Right atrium auricular region (tissue), 2 donors: ENCODE measurements around the gene CHCHD10. TPM values are rescaled to one million over a fixed set of nuclear protein-coding genes. Genes with fewer than 3 reads are reported as not detected.

ENCODE experiments used
- DNase-seq: peaks from one replicate; pipeline ENCODE4 v3.0.0-alpha.2; 2019; ENCODE audit warnings: low spot score
- H3K27ac ChIP-seq, 2 donors: fragments of 200-600 bp; sonication (generic); 1 replicate in 1 of 2; 2 replicates in 1 of 2; pipeline ENCODE4 v1.5.1; 2016 to 2019
- H3K27me3 ChIP-seq, 2 donors: fragments of 200-600 bp; sonication (generic); one replicate each; pipeline versions ENCODE4 v1.5.1 to v1.6.0; 2017 to 2019
- H3K36me3 ChIP-seq: fragments of 200-600 bp; sonication (generic); one replicate; pipeline ENCODE4 v1.5.1; 2016
- H3K4me1 ChIP-seq, 2 donors: fragments of 200-600 bp; sonication (generic); one replicate each; pipeline versions ENCODE4 v1.5.1 to v1.6.0; 2017 to 2019
- H3K4me3 ChIP-seq, 2 donors: fragments of 200-600 bp; sonication (generic); 1 replicate in 1 of 2; 2 replicates in 1 of 2; pipeline ENCODE4 v1.5.1; 2017 to 2019; ENCODE audit warnings: mild to moderate bottlenecking in 1 of 2, moderate library complexity in 1 of 2
- H3K9me3 ChIP-seq, 2 donors: fragments of 200-600 bp; sonication (generic); one replicate each; pipeline ENCODE4 v1.5.1; 2019
- total RNA-seq, 2 donors: library from RNA; depleted of rRNA; stranded (reverse); fragments of >200 nt; gene quantifications; one replicate each; pipeline ENCODE4 v1.1.0, GENCODE V29; 2016
- TF ChIP-seq, protein P1 (sequence below), 2 donors: fragments of 200-600 bp; sonication (generic); IDR thresholded peaks; one replicate each; pipeline ENCODE4 v1.5.1; 2019; ENCODE audit warnings: antibody characterized with exemption in 2 of 2

Gene CHCHD10
- total RNA-seq, 2 donors from 2014 or later: 213 to 319 TPM

DNA sequence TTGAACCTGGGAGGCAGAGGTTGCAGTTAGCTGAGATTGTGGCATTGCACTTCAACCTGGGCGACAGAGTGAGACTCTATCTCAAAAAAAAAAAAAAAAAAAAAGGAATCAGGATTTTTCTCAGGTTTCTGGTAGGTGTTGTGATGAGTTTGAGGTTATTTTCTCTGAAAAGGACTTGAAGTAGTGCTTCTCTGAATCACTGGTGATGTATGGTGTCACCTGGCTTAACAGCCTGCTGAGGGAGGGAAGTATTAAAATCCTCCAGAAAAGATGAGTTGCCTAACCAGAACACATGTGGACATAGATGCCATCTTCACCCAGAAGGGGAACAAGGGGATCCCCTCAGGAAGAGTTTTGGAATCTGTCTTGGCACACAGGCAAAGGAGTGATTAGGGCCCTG is 39.1 kb upstream of the CHCHD10 start:
- Histone ChIP-seq H3K4me1 (no peaks in the 10 kb centered on the region), H3K4me3 (no peak overlapping the region), H3K27me3 (no peaks in the 10 kb centered on the region), H3K9me3 (no peaks in the 10 kb centered on the region), H3K36me3 (peaks cover 40% of the 10 kb centered on the region), H3K27ac (no peak overlapping the region)
- no peak for DNase-seq
- TF ChIP-seq, protein P1, sequence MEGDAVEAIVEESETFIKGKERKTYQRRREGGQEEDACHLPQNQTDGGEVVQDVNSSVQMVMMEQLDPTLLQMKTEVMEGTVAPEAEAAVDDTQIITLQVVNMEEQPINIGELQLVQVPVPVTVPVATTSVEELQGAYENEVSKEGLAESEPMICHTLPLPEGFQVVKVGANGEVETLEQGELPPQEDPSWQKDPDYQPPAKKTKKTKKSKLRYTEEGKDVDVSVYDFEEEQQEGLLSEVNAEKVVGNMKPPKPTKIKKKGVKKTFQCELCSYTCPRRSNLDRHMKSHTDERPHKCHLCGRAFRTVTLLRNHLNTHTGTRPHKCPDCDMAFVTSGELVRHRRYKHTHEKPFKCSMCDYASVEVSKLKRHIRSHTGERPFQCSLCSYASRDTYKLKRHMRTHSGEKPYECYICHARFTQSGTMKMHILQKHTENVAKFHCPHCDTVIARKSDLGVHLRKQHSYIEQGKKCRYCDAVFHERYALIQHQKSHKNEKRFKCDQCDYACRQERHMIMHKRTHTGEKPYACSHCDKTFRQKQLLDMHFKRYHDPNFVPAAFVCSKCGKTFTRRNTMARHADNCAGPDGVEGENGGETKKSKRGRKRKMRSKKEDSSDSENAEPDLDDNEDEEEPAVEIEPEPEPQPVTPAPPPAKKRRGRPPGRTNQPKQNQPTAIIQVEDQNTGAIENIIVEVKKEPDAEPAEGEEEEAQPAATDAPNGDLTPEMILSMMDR (IDR thresholded peaks at IDR 0.05): no peak

DNA sequence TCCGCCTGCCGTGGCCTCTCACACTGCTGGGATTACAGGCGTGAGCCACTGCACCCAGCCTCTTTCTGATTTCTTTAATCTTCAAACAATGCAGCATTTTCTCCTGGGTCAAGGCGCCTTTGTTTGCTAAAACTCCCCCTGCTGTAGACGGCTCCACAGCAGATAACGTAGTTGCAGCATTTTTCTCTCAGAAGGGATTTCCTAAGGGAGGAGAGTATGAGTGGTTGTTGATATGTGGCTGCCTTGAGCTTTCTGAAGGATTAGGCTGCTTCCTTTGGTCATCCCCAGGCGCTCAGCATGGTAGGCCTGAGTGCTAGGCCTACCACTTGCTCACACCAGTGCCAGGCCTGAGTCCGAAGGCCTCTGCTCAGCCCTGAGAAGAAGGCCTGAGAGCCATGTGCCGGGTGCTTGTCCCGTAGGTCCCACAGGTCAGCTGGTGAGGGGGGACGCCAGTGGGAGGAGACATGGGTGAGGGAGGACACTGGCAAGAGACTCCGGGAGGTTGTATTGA is 37.1 kb upstream of the CHCHD10 start:
- Histone ChIP-seq H3K36me3 (peaks cover 60% of the 10 kb centered on the region), H3K27ac (no peak overlapping the region), H3K4me1 (no peaks in the 10 kb centered on the region), H3K27me3 (no peaks in the 10 kb centered on the region), H3K4me3 (no peak overlapping the region), H3K9me3 (no peaks in the 10 kb centered on the region)
- no peak for DNase-seq
- TF ChIP-seq, protein P1 (IDR thresholded peaks at IDR 0.05): no peak

DNA sequence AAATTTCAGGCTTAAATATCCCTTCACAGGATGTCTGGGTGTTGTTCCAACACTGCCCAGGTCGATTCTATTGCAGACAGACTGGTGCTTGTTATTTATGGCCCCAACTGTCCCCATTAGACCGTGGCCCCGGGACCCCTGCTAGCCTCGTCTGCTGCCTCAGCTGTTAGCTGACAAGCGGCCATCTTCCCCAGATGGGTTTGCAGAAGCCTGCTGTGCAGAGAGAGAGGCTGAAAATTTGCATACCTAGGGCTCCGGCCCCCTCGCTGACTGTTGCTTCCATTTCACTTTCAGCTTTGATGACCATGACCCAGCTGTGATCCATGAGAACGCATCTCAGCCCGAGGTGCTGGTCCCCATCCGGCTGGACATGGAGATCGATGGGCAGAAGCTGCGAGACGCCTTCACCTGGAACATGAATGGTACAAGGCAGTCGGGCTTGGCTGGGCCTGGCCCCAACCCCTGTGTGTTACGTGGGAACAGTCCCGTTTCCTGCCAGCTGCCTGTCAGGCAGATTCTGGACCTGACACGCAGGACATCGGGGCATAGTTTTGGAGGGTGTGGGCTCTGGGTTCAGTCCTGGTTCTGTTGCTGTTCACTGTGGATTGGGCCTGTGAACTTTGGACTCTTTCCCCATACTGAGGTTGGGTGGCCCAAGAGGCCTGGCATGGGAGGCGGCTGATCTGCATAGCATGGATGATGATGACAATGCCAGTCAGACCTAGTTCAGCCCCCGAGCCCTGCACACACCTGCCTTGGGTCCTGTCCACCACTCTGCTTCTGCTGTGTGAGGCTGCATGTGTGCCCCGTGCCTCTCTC is 35.4 kb upstream of the CHCHD10 start:
- no peak for DNase-seq
- Histone ChIP-seq H3K27me3 (no peaks in the 10 kb centered on the region), H3K27ac (no peak overlapping the region), H3K36me3 (peaks cover 67% of the 10 kb centered on the region), H3K4me1 (no peaks in the 10 kb centered on the region), H3K9me3 (no peaks in the 10 kb centered on the region), H3K4me3 (no peak overlapping the region)
- TF ChIP-seq, protein P1 (IDR thresholded peaks at IDR 0.05): no peak

DNA sequence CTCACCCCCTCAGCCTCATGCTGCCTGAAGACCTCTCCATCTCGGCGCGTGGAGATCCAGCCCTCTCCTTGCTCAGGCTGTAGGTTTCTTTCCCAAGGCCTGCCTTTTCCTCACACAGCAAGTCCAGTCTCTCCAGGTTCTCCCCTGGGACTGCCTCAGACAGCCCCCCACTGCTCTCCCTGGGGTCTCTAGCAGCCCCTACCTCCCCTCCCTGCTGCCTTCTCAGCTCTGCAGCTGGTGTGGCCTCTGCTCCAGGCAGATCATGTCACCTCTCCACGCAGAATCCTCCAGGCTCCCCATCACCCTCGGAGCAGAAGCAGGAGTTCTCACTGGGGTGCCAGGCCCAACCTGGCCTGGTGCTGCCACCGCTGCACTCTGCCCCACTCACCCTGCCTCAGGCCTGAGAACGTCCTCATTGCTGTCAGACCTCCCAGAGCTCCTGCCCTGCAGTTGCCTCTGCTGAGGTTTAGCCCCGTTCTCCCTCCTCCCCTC is 34.2 kb upstream of the CHCHD10 start:
- Histone ChIP-seq H3K36me3 (peaks cover 72% of the 10 kb centered on the region), H3K27me3 (no peaks in the 10 kb centered on the region), H3K9me3 (no peaks in the 10 kb centered on the region), H3K4me1 (no peaks in the 10 kb centered on the region), H3K27ac (no peak overlapping the region), H3K4me3 (no peak overlapping the region)
- DNase-seq: no peak
- TF ChIP-seq, protein P1 (IDR thresholded peaks at IDR 0.05): no peak

DNA sequence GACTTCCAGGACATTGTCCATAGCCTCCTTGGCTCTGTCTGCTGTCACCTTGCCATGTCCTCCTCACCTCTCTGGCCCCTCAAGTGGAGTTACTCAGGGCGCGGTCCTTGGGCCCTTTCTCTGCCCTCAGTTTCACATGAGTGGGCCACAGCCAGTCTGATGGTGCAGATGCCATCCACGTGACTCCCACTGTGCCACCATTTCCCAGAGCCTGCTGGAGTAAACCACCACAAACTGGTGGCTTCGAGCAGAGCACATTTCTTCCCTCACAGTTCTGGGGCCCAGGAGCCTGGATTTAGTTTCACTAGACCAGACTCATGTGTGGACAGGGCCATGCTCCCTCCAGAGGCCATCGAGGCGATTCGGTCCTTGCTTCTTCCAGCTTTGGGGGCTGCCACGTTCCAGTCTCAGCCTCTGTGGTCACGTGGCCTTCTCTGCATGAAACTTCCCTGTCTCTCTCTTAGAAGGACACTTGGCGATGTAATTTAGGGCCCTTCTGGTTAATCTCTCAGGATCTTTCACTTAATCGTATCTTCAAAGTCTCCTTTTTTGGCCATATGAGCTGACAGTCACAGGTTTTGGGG is 33.6 kb upstream of the CHCHD10 start:
- H3K36me3 ChIP-seq: peaks cover 77% of the 10 kb centered on the region
- no peaks in the 10 kb centered on the region for H3K27me3 ChIP-seq
- no peak for DNase-seq
- no peaks in the 10 kb centered on the region for H3K9me3 ChIP-seq
- H3K4me3 ChIP-seq: no peak overlapping the region
- TF ChIP-seq, protein P1 (IDR thresholded peaks at IDR 0.05): no peak
- H3K4me1 ChIP-seq: no peaks in the 10 kb centered on the region
- no peak overlapping the region for H3K27ac ChIP-seq
